Neutrophil (primary cell): ENCODE results near the gene FYN.

Source experiments
- H3K27ac ChIP-seq: fragments of 200-600 bp; sonication (generic); 2 replicates; pipeline ENCODE4 v1.5.1; 2016; ENCODE audit warnings: mild to moderate bottlenecking, moderate library complexity
- H3K27me3 ChIP-seq: fragments of 200-600 bp; sonication (generic); 2 replicates; pipeline ENCODE4 v1.6.0; 2016; ENCODE audit warnings: mild to moderate bottlenecking
- H3K36me3 ChIP-seq: fragments of 200-600 bp; sonication (generic); 2 replicates; pipeline ENCODE4 v1.5.1; 2017
- H3K4me1 ChIP-seq, 2 experiments: fragments of 200-600 bp in 1 of 2; sonication (generic) in 1 of 2; 1 replicate in 1 of 2; 2 replicates in 1 of 2; pipeline versions ENCODE4 v1.5.1 to v1.6.1; 2013 to 2016; ENCODE audit warnings: low read depth in 1 of 2, low read length in 1 of 2, mild to moderate bottlenecking in 1 of 2, moderate library complexity in 1 of 2; ENCODE audit not compliant: control insufficient read depth in 1 of 2, insufficient read depth in 1 of 2
- H3K4me3 ChIP-seq, 2 experiments: fragments of 200-600 bp in 1 of 2; sonication (generic) in 1 of 2; 1 replicate in 1 of 2; 2 replicates in 1 of 2; pipeline ENCODE4 v1.5.1; 2013 to 2016; ENCODE audit warnings: low read depth in 1 of 2, low read length in 1 of 2, mild to moderate bottlenecking in 1 of 2, moderate library complexity in 1 of 2
- H3K9me3 ChIP-seq: fragments of 200-600 bp; sonication (generic); 2 replicates; pipeline ENCODE4 v1.5.1; 2016
- CTCF ChIP-seq: fragments of 200-600 bp; sonication (generic); IDR thresholded peaks from 2 replicates; pipeline ENCODE4 v1.5.1; 2016; ENCODE audit warnings: antibody characterized with exemption

Gene FYN

GRCh38 chr6:111662072-111662793 lies 211.0 kb downstream of the FYN start:
- H3K4me1 ChIP-seq, result no peaks in the 10 kb centered on the region
- H3K27ac ChIP-seq, result no peak overlapping the region
- H3K36me3 ChIP-seq, result no peaks in the 10 kb centered on the region
- no peak for TF ChIP-seq CTCF
- no peak overlapping the region for H3K4me3 ChIP-seq
- H3K27me3 ChIP-seq, result no peaks in the 10 kb centered on the region
- no peaks in the 10 kb centered on the region for H3K9me3 ChIP-seq

- H3K27me3 ChIP-seq, result no peaks in the 10 kb centered on the region
- H3K4me1 ChIP-seq, result no peaks in the 10 kb centered on the region
- no peaks in the 10 kb centered on the region for H3K9me3 ChIP-seq
- no peak overlapping the region for H3K4me3 ChIP-seq
- no peaks in the 10 kb centered on the region for H3K36me3 ChIP-seq
- no peak overlapping the region for H3K27ac ChIP-seq
- no peak for TF ChIP-seq CTCF
Observed at GRCh38 chr6:111661541-111662061, 211.7 kb downstream of the FYN start.

- TF ChIP-seq CTCF, result no peak
- H3K4me3 ChIP-seq, result no peak overlapping the region
- no peaks in the 10 kb centered on the region for H3K9me3 ChIP-seq
- no peaks in the 10 kb centered on the region for H3K27me3 ChIP-seq
- no peaks in the 10 kb centered on the region for H3K36me3 ChIP-seq
- no peaks in the 10 kb centered on the region for H3K4me1 ChIP-seq
- no peak overlapping the region for H3K27ac ChIP-seq
Observed at GRCh38 chr6:111660531-111660930, 212.7 kb downstream of the FYN start.

- Histone ChIP-seq H3K4me1 (no peaks in the 10 kb centered on the region), H3K9me3 (no peaks in the 10 kb centered on the region), H3K27me3 (no peaks in the 10 kb centered on the region), H3K27ac (no peak overlapping the region), H3K4me3 (no peak overlapping the region), H3K36me3 (no peaks in the 10 kb centered on the region)
- no peak for TF ChIP-seq CTCF
Observed at GRCh38 chr6:111658462-111659154, 214.6 kb downstream of the FYN start.

GRCh38 chr6:111657146-111657545 lies 216.1 kb downstream of the FYN start:
- TF ChIP-seq CTCF, result no peak
- Histone ChIP-seq H3K9me3 (no peaks in the 10 kb centered on the region), H3K36me3 (no peaks in the 10 kb centered on the region), H3K27ac (no peak overlapping the region), H3K27me3 (no peaks in the 10 kb centered on the region), H3K4me1 (no peaks in the 10 kb centered on the region), H3K4me3 (no peak overlapping the region)
